Measurements from ENCODE around the gene CBFA2T2. TPM values are rescaled to one million over a fixed set of nuclear protein-coding genes. Genes with fewer than 3 reads are reported as not detected.
"Not testable (repeated sequence)": the region's sequence is repeated elsewhere in the genome, so short reads cannot be mapped to it uniquely, and the experiment has no call there.

Gene CBFA2T2
- total RNA-seq, 2 experiments from 2014 or later: 17.3 to 21.8 TPM

- H3K27me3 Mint-ChIP-seq: no peaks in the 10 kb centered on the region
- CTCF ChIA-PET: interaction anchor here (1.7 kb wide), 1 partner anchor 9 kb away, joined by 4 read pairs; no protein-coding TSS in a partner anchor
These were observed 150.4 kb downstream of the CBFA2T2 start for GRCh38 chr20:33640287-33640686.

GRCh38 chr20:33644313-33645071 is 154.6 kb downstream of the CBFA2T2 start:
- CTCF ChIA-PET: interaction anchor here (1.1 to 1.3 kb wide), 2 partner anchors 22 to 24 kb away, joined by 3 to 5 read pairs; partner anchors contain the start of gene ACTL10
- Mint-ChIP-seq H3K27me3 (no peaks in the 10 kb centered on the region), H3K9me3 (no peaks in the 10 kb centered on the region), H3K36me3 (ENCODE audit: low read depth) (peaks cover 19% of the 10 kb centered on the region), H3K4me3 (no peak overlapping the region), H3K27ac (no peak overlapping the region), H3K4me1 (peaks cover 12% of the 10 kb centered on the region)
- POLR2A ChIA-PET: no interaction called here
- no peak for DNase-seq

More at GRCh38 chr20:33640287-33640686, 150.4 kb downstream of the CBFA2T2 start:
- H3K27ac Mint-ChIP-seq: no peak overlapping the region
- DNase-seq: no peak
- H3K4me3 Mint-ChIP-seq: no peak overlapping the region
- no peaks in the 10 kb centered on the region for H3K9me3 Mint-ChIP-seq
- H3K36me3 Mint-ChIP-seq (ENCODE audit: low read depth): peaks cover 31% of the 10 kb centered on the region
- POLR2A ChIA-PET: no interaction called here
- no peaks in the 10 kb centered on the region for H3K4me1 Mint-ChIP-seq

- DNase-seq: no peak
- Mint-ChIP-seq H3K27me3 (no peaks in the 10 kb centered on the region), H3K36me3 (ENCODE audit: low read depth) (peaks cover 16% of the 10 kb centered on the region), H3K4me3 (no peak overlapping the region), H3K27ac (no peak overlapping the region), H3K9me3 (no peaks in the 10 kb centered on the region), H3K4me1 (peaks cover 15% of the 10 kb centered on the region)
- ChIA-PET CTCF (interaction anchor here (1.1 to 1.3 kb wide), 2 partner anchors 22 to 24 kb away, joined by 3 to 5 read pairs; partner anchors contain the start of gene ACTL10), POLR2A (no interaction called here)
These were observed 155.1 kb downstream of the CBFA2T2 start for GRCh38 chr20:33645072-33645358.

GRCh38 chr20:33645396-33645795 is 155.5 kb downstream of the CBFA2T2 start:
- DNase-seq: no peak
- ChIA-PET POLR2A (no interaction called here), CTCF (interaction anchor here (1.1 to 1.3 kb wide), 2 partner anchors 21 to 23 kb away, joined by 3 to 5 read pairs; partner anchors contain the start of gene ACTL10)
- peaks cover 14% of the 10 kb centered on the region for H3K36me3 Mint-ChIP-seq (ENCODE audit: low read depth)
- H3K27ac Mint-ChIP-seq: no peak overlapping the region
- no peak overlapping the region for H3K4me3 Mint-ChIP-seq
- H3K27me3 Mint-ChIP-seq: no peaks in the 10 kb centered on the region
- no peaks in the 10 kb centered on the region for H3K9me3 Mint-ChIP-seq
- peaks cover 15% of the 10 kb centered on the region for H3K4me1 Mint-ChIP-seq

GRCh38 chr20:33646191-33646590 is 156.3 kb downstream of the CBFA2T2 start:
- Mint-ChIP-seq H3K4me1 (peaks cover 15% of the 10 kb centered on the region), H3K4me3 (no peak overlapping the region), H3K9me3 (no peaks in the 10 kb centered on the region), H3K27ac (no peak overlapping the region), H3K36me3 (ENCODE audit: low read depth) (peaks cover 14% of the 10 kb centered on the region), H3K27me3 (no peaks in the 10 kb centered on the region)
- CTCF ChIA-PET: interaction anchor here (1.3 kb wide), 1 partner anchor 21 kb away, joined by 5 read pairs; the partner anchor contains the start of gene ACTL10
- no peak for DNase-seq
- POLR2A ChIA-PET: no interaction called here

- POLR2A ChIA-PET: not testable (repeated sequence)
- peaks cover 20% of the 10 kb centered on the region for H3K4me1 Mint-ChIP-seq
These were observed 157.2 kb downstream of the CBFA2T2 start for GRCh38 chr20:33646959-33647602.

GRCh38 chr20:33647603-33648395 is 157.9 kb downstream of the CBFA2T2 start:
- DNase-seq: no peak
- Mint-ChIP-seq H3K4me1 (peaks cover 22% of the 10 kb centered on the region), H3K9me3 (no peaks in the 10 kb centered on the region), H3K27ac (no peak overlapping the region), H3K27me3 (no peaks in the 10 kb centered on the region), H3K36me3 (ENCODE audit: low read depth) (peaks cover 14% of the 10 kb centered on the region), H3K4me3 (no peak overlapping the region)
- ChIA-PET POLR2A (interaction anchor here (0.6 kb wide), 1 partner anchor 13 kb away, joined by 3 read pairs; no protein-coding TSS in a partner anchor), CTCF (interaction anchor here (0.5 to 1.5 kb wide), 3 partner anchors 83 to 177 kb away, joined by 3 read pairs; no protein-coding TSS in a partner anchor)

More at GRCh38 chr20:33646959-33647602, 157.2 kb downstream of the CBFA2T2 start:
- CTCF ChIA-PET: interaction anchor here (0.5 to 0.8 kb wide), 3 partner anchors 84 to 839 kb away, joined by 3 to 4 read pairs (median 3); no protein-coding TSS in a partner anchor
- not testable (repeated sequence) for H3K27ac Mint-ChIP-seq, DNase-seq, H3K9me3 Mint-ChIP-seq, H3K4me3 Mint-ChIP-seq, H3K27me3 Mint-ChIP-seq
- peaks cover 14% of the 10 kb centered on the region for H3K36me3 Mint-ChIP-seq (ENCODE audit: low read depth)

GRCh38 chr20:33648396-33649004 is 158.6 kb downstream of the CBFA2T2 start:
- Mint-ChIP-seq H3K4me1 (peaks cover 27% of the 10 kb centered on the region), H3K9me3 (no peaks in the 10 kb centered on the region), H3K4me3 (no peak overlapping the region), H3K27ac (no peak overlapping the region), H3K36me3 (ENCODE audit: low read depth) (peaks cover 14% of the 10 kb centered on the region), H3K27me3 (no peaks in the 10 kb centered on the region)
- DNase-seq: no peak
- POLR2A ChIA-PET: interaction anchor here (0.6 kb wide), 1 partner anchor 13 kb away, joined by 3 read pairs; no protein-coding TSS in a partner anchor
- CTCF ChIA-PET: interaction anchor here (1.5 kb wide), 1 partner anchor 142 kb away, joined by 3 read pairs; no protein-coding TSS in a partner anchor

- H3K36me3 Mint-ChIP-seq (ENCODE audit: low read depth): peaks cover 14% of the 10 kb centered on the region
- POLR2A ChIA-PET: no interaction called here
These were observed 159.3 kb downstream of the CBFA2T2 start for GRCh38 chr20:33649201-33649681.

GRCh38 chr20:33650111-33650752 is 160.3 kb downstream of the CBFA2T2 start:
- POLR2A ChIA-PET: no interaction called here
- peaks cover 27% of the 10 kb centered on the region for H3K4me1 Mint-ChIP-seq
- CTCF ChIA-PET: interaction anchor here (1.5 kb wide), 1 partner anchor 9 kb away, joined by 4 read pairs; no protein-coding TSS in a partner anchor

More at GRCh38 chr20:33649201-33649681, 159.3 kb downstream of the CBFA2T2 start:
- no peaks in the 10 kb centered on the region for H3K27me3 Mint-ChIP-seq
- H3K9me3 Mint-ChIP-seq: no peaks in the 10 kb centered on the region
- H3K4me3 Mint-ChIP-seq: no peak overlapping the region
- no peak for DNase-seq
- CTCF ChIA-PET: interaction anchor here (1.5 kb wide), 2 partner anchors 9 to 143 kb away, joined by 3 to 4 read pairs; no protein-coding TSS in a partner anchor
- no peak overlapping the region for H3K27ac Mint-ChIP-seq
- H3K4me1 Mint-ChIP-seq: peaks cover 27% of the 10 kb centered on the region

GRCh38 chr20:33650753-33651561 is 161.1 kb downstream of the CBFA2T2 start:
- Mint-ChIP-seq H3K9me3 (no peaks in the 10 kb centered on the region), H3K4me3 (no peak overlapping the region), H3K27me3 (no peaks in the 10 kb centered on the region), H3K27ac (no peak overlapping the region), H3K36me3 (ENCODE audit: low read depth) (peaks cover 2% of the 10 kb centered on the region), H3K4me1 (peaks cover 27% of the 10 kb centered on the region)
- no peak for DNase-seq
- POLR2A ChIA-PET: interaction anchor here (0.6 kb wide), 1 partner anchor 141 kb away, joined by 4 read pairs; no protein-coding TSS in a partner anchor
- CTCF ChIA-PET: no interaction called here

More at GRCh38 chr20:33650111-33650752, 160.3 kb downstream of the CBFA2T2 start:
- Mint-ChIP-seq H3K9me3 (no peaks in the 10 kb centered on the region), H3K27ac (no peak overlapping the region), H3K27me3 (no peaks in the 10 kb centered on the region), H3K36me3 (ENCODE audit: low read depth) (peaks cover 6% of the 10 kb centered on the region), H3K4me3 (no peak overlapping the region)
- no peak for DNase-seq
